ENCODE data around the gene AKR1C3.

AKR1C3 gene

GRCh38 chr10:5142199-5142598, 48.0 kb downstream of the AKR1C3 start:
- DNase-seq = no peak

- DNase-seq = no peak
These were observed 48.9 kb downstream of the AKR1C3 start for GRCh38 chr10:5143137-5143536.

DNA sequence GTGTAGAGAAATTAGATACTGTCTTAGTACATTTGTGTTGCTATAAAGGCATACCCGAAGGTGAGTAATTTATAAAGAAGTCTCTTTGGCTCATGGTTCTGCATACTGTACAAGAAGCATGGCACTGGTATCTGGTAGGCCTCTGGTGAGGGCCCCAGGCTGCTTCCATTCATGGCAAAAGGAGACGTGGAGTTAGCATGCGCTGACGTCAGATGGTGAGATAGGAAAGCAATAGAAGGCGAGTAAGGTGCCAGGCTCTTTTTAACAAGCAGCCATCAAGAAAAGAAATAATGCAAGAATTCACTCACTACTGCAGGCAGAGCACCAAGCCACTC, 52.7 kb downstream of the AKR1C3 start:
- no peak for DNase-seq

DNA sequence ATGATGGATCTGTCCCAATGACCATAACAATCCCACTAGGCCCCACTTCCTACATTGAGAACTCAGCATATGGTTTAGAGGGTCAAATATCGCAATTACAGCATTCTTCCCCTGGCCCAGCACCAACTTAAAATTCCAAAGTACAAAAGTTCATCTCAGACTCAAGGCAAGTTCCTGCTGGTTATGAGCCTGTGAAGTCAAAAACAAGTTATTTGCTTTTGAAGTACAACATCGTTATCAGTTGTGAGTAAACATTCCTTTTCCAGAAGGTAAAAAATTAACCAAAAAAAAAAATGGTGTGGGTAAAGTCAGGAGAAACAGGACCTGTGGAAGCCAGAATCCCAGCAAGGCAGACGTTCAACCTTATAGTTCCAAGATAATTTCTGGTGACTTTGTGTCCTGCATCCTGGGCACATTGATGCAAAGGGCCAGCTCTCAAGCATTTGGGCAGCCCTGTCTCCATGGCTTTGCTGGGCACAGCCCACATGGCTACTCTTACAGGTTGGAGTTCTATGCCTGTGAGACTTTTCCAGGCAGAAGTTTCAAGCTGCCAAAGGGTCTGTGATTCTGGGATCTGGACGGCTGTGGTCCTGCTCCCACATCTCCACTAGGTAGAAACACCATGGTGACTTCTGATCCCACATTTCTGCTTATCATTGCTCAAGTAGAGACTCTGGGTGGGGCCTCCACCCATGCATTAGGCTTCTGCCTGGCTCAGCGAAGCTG, 53.2 kb downstream of the AKR1C3 start:
- no peak for DNase-seq

DNA sequence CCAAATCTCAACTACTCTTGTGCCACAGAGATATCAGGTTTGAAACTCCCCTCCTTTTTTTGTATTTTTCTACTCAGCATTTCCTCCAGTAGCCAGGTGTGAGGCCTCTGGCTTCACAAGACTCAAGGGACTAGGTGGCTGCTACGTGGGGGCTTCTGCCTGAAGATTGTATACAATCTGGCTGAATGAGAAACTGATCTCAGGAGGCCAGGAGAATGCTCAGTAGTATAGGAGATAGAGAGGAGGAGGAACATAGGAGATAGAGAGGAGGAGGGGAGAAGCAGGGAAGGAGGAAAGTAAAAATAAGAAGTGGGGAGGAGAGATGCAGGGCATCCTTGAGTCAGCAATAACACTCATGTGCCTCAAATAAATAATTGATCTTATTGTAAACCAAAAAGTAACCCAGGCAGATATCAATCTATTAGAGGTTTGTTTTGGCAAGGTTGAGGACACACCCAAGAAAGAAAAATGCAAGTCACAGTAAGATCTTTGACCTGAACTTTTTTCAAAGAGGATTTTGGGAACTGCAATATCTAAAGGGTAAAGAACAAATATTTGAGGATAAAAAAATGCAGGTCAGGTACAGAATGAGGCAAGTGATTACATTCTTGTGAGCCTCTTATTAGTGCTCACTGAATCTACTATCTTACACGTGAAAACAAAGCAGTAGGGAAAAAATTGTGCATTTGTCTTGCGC, 53.9 kb downstream of the AKR1C3 start:
- DNase-seq = no peak

GRCh38 chr10:5148678-5149032, 54.4 kb downstream of the AKR1C3 start:
- DNase-seq = no peak

DNA sequence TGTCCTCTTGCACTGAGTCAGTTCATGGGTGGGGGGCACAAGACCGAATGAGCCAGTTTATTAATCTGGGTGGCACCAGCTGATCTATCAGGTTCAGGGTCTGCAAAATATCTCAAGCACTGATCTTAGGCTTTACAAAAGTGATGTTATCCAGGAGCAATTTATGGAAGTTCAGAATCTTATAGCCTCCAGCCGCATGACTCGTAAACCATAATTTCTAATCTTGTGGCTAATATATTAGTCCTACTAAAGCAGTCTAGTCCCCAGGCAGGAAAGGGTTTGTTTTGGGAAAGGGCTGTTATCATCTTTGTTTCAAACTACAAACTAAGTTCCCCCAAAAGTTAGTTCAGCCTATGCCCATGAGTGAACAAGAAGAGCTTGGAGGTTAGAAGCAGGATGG, 56.9 kb downstream of the AKR1C3 start:
- no peak for DNase-seq

- DNase-seq = no peak
These were observed 61.7 kb downstream of the AKR1C3 start for GRCh38 chr10:5155951-5156350.

Measured in left hindlimb (tissue), 1 donor.